T-cell (primary cell): ENCODE data around the gene UBE2K. TPM values are rescaled to one million over a fixed set of nuclear protein-coding genes. Genes with fewer than 3 reads are reported as not detected.
"Not testable (repeated sequence)": the region's sequence is repeated elsewhere in the genome, so short reads cannot be mapped to it uniquely, and the experiment has no call there.

Experiments
- ATAC-seq, 4 experiments: fragments of 200-7000 bp in 3 of 4; fragments of 150-1000 bp in 1 of 4; cut with Tn5 transposase; replicated peaks in 1 of 4; 1 replicate in 3 of 4; 2 replicates in 1 of 4; pipeline ENCODE4 v1.10.0; 2021; ENCODE audit warnings: moderate library complexity in 3 of 4, mild to moderate bottlenecking in 2 of 4, moderate number of reproducible peaks in 1 of 4
- CTCF ChIA-PET, 2 donors: fragments of 300-600 bp; sonication (Branson Sonifier 250); formaldehyde crosslinking; loops; one replicate each; lab custom pipeline; 2022; ENCODE audit warnings: antibody characterized with exemption in 2 of 2; lab: Charles Lee
- POLR2A ChIA-PET, 2 donors: fragments of 300-600 bp; sonication (Branson Sonifier 250); formaldehyde crosslinking; loops; one replicate each; lab custom pipeline; 2022; ENCODE audit warnings: antibody characterized with exemption in 2 of 2; lab: Charles Lee
- DNase-seq, 35 experiments: peaks; one replicate each; pipeline versions ENCODE4 v3.0.0 to v3.0.0-alpha.2; 2013 to 2023
- H3K27ac ChIP-seq: one replicate; pipeline ENCODE4 v1.5.1; 2013; ENCODE audit warnings: low read length
- H3K27me3 ChIP-seq, 2 experiments: replicated peaks in 1 of 2; 1 replicate in 1 of 2; 2 replicates in 1 of 2; pipeline versions ENCODE4 v1.6.1 to v1.7.0; 2013; ENCODE audit warnings: low read length in 1 of 2, mixed read lengths in 1 of 2; ENCODE audit not compliant: control insufficient read depth in 2 of 2, insufficient read depth in 2 of 2; ENCODE audit errors: extremely low read depth in 1 of 2
- H3K36me3 ChIP-seq, 2 donors: 1 replicate in 1 of 2; 2 replicates in 1 of 2; pipeline versions ENCODE4 v1.6.1 to v1.7.0; 2013; ENCODE audit warnings: low read length in 1 of 2; ENCODE audit not compliant: control insufficient read depth in 2 of 2, insufficient read depth in 1 of 2; ENCODE audit errors: extremely low read depth in 1 of 2
- H3K4me1 ChIP-seq, 2 experiments: 1 replicate in 1 of 2; 2 replicates in 1 of 2; pipeline versions ENCODE4 v1.6.1 to v1.7.0; 2013; ENCODE audit warnings: low read length in 2 of 2, mixed read lengths in 1 of 2; ENCODE audit not compliant: insufficient read depth in 2 of 2, control insufficient read depth in 1 of 2; ENCODE audit errors: extremely low read depth in 1 of 2
- H3K4me3 ChIP-seq, 2 donors: 1 replicate in 1 of 2; 2 replicates in 1 of 2; pipeline versions ENCODE4 v1.5.1 to v1.7.0; 2013; ENCODE audit warnings: mild to moderate bottlenecking in 2 of 2, low read length in 1 of 2, moderate library complexity in 1 of 2; ENCODE audit not compliant: control insufficient read depth in 1 of 2; ENCODE audit errors: extremely low read depth in 1 of 2
- H3K9me3 ChIP-seq: 2 replicates; pipeline ENCODE4 v1.7.0; 2013
- H3K27ac Mint-ChIP-seq, 2 donors: one replicate each; pipeline ENCODE4 v1.8.0; 2020 to 2021; ENCODE audit warnings: mild to moderate bottlenecking in 2 of 2, mixed read lengths in 2 of 2
- H3K27me3 Mint-ChIP-seq, 2 donors: one replicate each; pipeline ENCODE4 v1.8.0; 2021 to 2022; ENCODE audit warnings: mixed read lengths in 2 of 2
- H3K36me3 Mint-ChIP-seq: one replicate; pipeline ENCODE4 v1.8.0; 2021; ENCODE audit warnings: mixed read lengths
- H3K4me1 Mint-ChIP-seq, 3 donors: one replicate each; pipeline ENCODE4 v1.8.0; 2020 to 2022; ENCODE audit warnings: mixed read lengths in 3 of 3, mild to moderate bottlenecking in 1 of 3
- H3K4me3 Mint-ChIP-seq, 3 donors: one replicate each; pipeline ENCODE4 v1.8.0; 2020 to 2022; ENCODE audit warnings: mild to moderate bottlenecking in 3 of 3, mixed read lengths in 3 of 3, moderate library complexity in 3 of 3
- H3K9me3 Mint-ChIP-seq, 3 donors: one replicate each; pipeline ENCODE4 v1.8.0; 2020 to 2022; ENCODE audit warnings: mixed read lengths in 3 of 3
- WGBS: methylation state at CpG from one replicate; pipeline ENCODE4 v1.1.5; 2013; ENCODE audit warnings: missing lambda C conversion rate; ENCODE audit not compliant: insufficient coverage; 5-methylcytosine and 5-hydroxymethylcytosine counted together
- total RNA-seq, 35 experiments: library from RNA in 6 of 35; stranded (reverse) in 6 of 35; fragments of 120-200 nt in 1 of 35; gene quantifications; one replicate each; pipeline versions ENCODE4 v1.2.1 to v1.2.4 and lab custom pipeline; 2013 to 2026

UBE2K gene
- total RNA-seq, 5 donors from 2014 or later (not counting 1 experiment from before 2014, with no cell fraction given): 32.5 to 46.9 (median 44.0) TPM

GRCh38 chr4:39662683-39663082 lies 35.3 kb upstream of the UBE2K start:
- H3K36me3 Mint-ChIP-seq: no peaks in the 10 kb centered on the region
- POLR2A ChIA-PET: interaction anchor here (0.5 to 0.7 kb wide), 2 partner anchors 36 to 94 kb away, joined by 4 to 8 read pairs; no protein-coding TSS in a partner anchor
- H3K27ac Mint-ChIP-seq: no peak overlapping the region
- no peaks in the 10 kb centered on the region for H3K9me3 Mint-ChIP-seq
- Histone ChIP-seq H3K9me3 (no peaks in the 10 kb centered on the region), H3K4me1 (no peaks in the 10 kb centered on the region), H3K27me3 (no peaks in the 10 kb centered on the region), H3K27ac (no peak overlapping the region), H3K4me3 (no peak overlapping the region), H3K36me3 (no peaks in the 10 kb centered on the region)
- no peak for DNase-seq
- H3K27me3 Mint-ChIP-seq: no peaks in the 10 kb centered on the region
- no peak overlapping the region for H3K4me3 Mint-ChIP-seq
- CTCF ChIA-PET: interaction anchor here in 1 of 2 donors (0.6 kb wide), 2 partner anchors 309 to 742 kb away, joined by 3 to 4 read pairs; no protein-coding TSS in a partner anchor
- no peaks in the 10 kb centered on the region for H3K4me1 Mint-ChIP-seq
- 92% methylated on average over 6 of the region's 7 CpGs for WGBS
- no peak for ATAC-seq

- Histone ChIP-seq H3K4me3 (no peak overlapping the region), H3K9me3 (no peaks in the 10 kb centered on the region), H3K36me3 (no peaks in the 10 kb centered on the region), H3K27ac (no peak overlapping the region), H3K27me3 (no peaks in the 10 kb centered on the region), H3K4me1 (no peaks in the 10 kb centered on the region)
- Mint-ChIP-seq H3K4me1 (no peaks in the 10 kb centered on the region), H3K27ac (no peak overlapping the region), H3K9me3 (no peaks in the 10 kb centered on the region), H3K36me3 (no peaks in the 10 kb centered on the region), H3K4me3 (no peak overlapping the region), H3K27me3 (no peaks in the 10 kb centered on the region)
- ChIA-PET CTCF (no interaction called here), POLR2A (no interaction called here)
- DNase-seq (no peak), ATAC-seq (no peak)
- 17% methylated on average over 1 of the region's 3 CpGs for WGBS
These were observed 32.9 kb upstream of the UBE2K start for GRCh38 chr4:39664828-39665731.

DNA sequence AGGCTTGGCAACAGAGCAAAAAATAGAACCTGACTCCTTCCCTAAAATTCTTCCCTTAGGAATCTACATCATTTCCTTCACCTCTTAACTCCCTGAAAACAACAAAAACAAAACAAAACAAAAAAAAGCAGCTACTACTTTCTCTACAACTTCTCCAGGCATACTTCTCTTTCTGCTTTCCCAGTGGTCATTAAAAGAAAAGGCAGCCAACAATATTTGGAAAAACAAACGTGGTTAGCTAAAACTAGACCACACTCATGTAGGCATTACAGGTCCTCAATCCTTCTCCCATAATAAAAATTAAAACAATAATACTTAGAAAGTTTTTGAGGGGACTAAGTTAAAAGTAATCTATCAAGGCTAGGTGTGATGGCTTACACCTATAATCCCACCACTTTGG lies 30.2 kb upstream of the UBE2K start:
- CTCF ChIA-PET: no interaction called here

GRCh38 chr4:39668887-39669286 lies 29.0 kb upstream of the UBE2K start:
- no peaks in the 10 kb centered on the region for H3K4me1 Mint-ChIP-seq
- POLR2A ChIA-PET: no interaction called here

More for the DNA sequence above, 30.2 kb upstream of the UBE2K start:
- DNase-seq (no peak), ATAC-seq (no peak)
- no peaks in the 10 kb centered on the region for H3K4me1 Mint-ChIP-seq
- H3K36me3 Mint-ChIP-seq: no peaks in the 10 kb centered on the region
- POLR2A ChIA-PET: no interaction called here
- H3K36me3 ChIP-seq: no peaks in the 10 kb centered on the region
- WGBS: no CpG with 5 or more reads among the region's 1 CpG
- no peak overlapping the region for H3K4me3 Mint-ChIP-seq
- no peaks in the 10 kb centered on the region for H3K27me3 Mint-ChIP-seq
- H3K27ac ChIP-seq: no peak overlapping the region
- no peaks in the 10 kb centered on the region for H3K9me3 ChIP-seq
- H3K4me1 ChIP-seq: no peaks in the 10 kb centered on the region
- H3K27me3 ChIP-seq: no peaks in the 10 kb centered on the region
- no peaks in the 10 kb centered on the region for H3K9me3 Mint-ChIP-seq
- no peak overlapping the region for H3K4me3 ChIP-seq
- no peak overlapping the region for H3K27ac Mint-ChIP-seq

GRCh38 chr4:39670296-39670695 lies 27.6 kb upstream of the UBE2K start:
- H3K36me3 ChIP-seq, ATAC-seq, H3K27ac ChIP-seq, H3K9me3 Mint-ChIP-seq, H3K4me1 ChIP-seq, H3K27me3 ChIP-seq, POLR2A ChIA-PET, H3K4me3 Mint-ChIP-seq, H3K36me3 Mint-ChIP-seq, H3K27ac Mint-ChIP-seq, DNase-seq, H3K27me3 Mint-ChIP-seq, H3K4me3 ChIP-seq, H3K9me3 ChIP-seq, H3K4me1 Mint-ChIP-seq: not testable (repeated sequence)
- WGBS: no CpG with 5 or more reads among the region's 1 CpG
- CTCF ChIA-PET: interaction anchor here in 1 of 2 donors (0.6 kb wide), 1 partner anchor 531 kb away, joined by 5 read pairs; no protein-coding TSS in a partner anchor

More at GRCh38 chr4:39668887-39669286, 29.0 kb upstream of the UBE2K start:
- Histone ChIP-seq H3K9me3 (no peaks in the 10 kb centered on the region), H3K4me3 (no peak overlapping the region), H3K4me1 (no peaks in the 10 kb centered on the region), H3K36me3 (no peaks in the 10 kb centered on the region), H3K27ac (no peak overlapping the region), H3K27me3 (no peaks in the 10 kb centered on the region)
- no peaks in the 10 kb centered on the region for H3K27me3 Mint-ChIP-seq
- no peaks in the 10 kb centered on the region for H3K36me3 Mint-ChIP-seq
- DNase-seq (no peak), ATAC-seq (no peak)
- CTCF ChIA-PET: no interaction called here
- H3K9me3 Mint-ChIP-seq: no peaks in the 10 kb centered on the region
- WGBS: 83% methylated on average over 1 of the region's 2 CpGs
- no peak overlapping the region for H3K4me3 Mint-ChIP-seq
- no peak overlapping the region for H3K27ac Mint-ChIP-seq

DNA sequence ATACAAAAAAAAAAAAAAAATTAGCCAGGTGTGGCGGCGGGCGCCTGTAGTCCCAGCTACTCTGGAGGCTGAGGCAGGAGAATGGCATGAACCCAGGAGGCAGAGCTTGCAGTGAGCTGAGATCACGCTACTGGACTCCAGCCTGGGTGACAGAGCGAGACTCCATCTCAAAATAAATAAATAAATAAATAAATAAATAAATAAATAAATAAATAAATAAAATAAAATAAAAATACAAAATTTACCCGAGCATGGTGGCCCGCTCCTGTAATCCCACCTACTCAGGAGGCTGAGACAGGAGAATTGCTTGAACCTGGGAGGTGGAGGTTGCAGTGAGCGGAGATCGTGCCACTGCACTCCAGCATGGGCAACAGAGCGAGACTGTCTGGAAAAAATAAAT lies 22.3 kb upstream of the UBE2K start:
- ATAC-seq, POLR2A ChIA-PET, H3K4me1 Mint-ChIP-seq, H3K4me1 ChIP-seq, H3K9me3 ChIP-seq, H3K9me3 Mint-ChIP-seq, DNase-seq, H3K36me3 ChIP-seq, H3K27me3 Mint-ChIP-seq, H3K27me3 ChIP-seq, H3K4me3 Mint-ChIP-seq, H3K27ac ChIP-seq, H3K4me3 ChIP-seq, H3K36me3 Mint-ChIP-seq, H3K27ac Mint-ChIP-seq: not testable (repeated sequence)
- WGBS: no CpG with 5 or more reads among the region's 10 CpGs
- CTCF ChIA-PET: interaction anchor here in 1 of 2 donors (0.7 kb wide), 1 partner anchor 160 kb away, joined by 5 read pairs; no protein-coding TSS in a partner anchor
